HG03342 (cell line): ENCODE data around the gene MAP3K3.

Experiments used
- ATAC-seq: cut with Tn5 transposase; IDR thresholded peaks from one replicate; pipeline ENCODE4 v1.9.1; 2021; ENCODE audit warnings: mild to moderate bottlenecking, moderate library complexity; ENCODE audit not compliant: unreplicated experiment

MAP3K3 gene

DNA sequence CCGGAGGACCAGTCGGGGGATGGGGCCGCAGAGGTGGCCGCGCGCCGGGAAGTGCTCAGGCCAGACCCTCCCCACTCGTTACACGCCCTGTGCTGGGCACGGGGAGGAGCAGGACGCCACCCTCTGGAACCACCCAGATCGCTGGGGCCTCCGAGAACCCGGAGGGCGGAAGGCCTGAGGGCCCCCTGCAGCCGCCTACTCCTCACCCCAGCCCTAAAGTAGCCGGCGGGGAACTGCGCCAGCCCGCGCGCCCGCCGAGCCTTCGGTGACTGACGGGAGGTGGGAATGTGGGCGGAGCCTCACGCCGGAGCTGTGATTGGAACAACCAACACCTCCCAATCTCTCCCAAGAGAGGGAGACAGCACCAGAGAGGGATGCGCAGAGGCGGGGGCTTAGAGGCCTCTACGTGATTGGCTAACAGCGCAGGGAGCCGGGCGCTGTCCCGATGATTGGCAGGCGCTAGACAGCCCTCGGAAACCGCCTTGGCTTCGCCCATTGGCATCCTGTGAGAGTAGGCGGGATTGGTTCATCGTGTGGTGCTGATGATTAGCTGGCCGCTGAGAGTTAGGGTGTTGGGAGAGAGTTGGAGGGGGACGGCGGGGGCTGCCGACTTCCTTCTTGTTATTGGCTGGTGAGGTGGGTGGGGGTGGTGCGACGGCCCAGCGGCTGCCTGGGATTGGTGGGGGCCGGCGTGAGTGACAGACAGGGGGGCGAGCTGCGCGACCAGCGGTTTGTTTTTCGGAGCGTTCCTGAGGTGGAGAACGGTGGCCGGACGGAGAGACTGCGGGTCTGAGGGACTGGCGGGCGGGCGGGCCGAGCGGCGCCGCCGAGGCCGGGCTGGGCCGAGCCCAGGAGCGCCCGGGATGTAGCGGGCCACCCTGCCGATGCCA, at the start of gene MAP3K3:
MAP3K3 (plus strand) TSS at position 734 of the 890 bp plus-strand sequence. CDS start 343 bp downstream, outside the sequence.
- ATAC-seq: peak; percentile 91

DNA sequence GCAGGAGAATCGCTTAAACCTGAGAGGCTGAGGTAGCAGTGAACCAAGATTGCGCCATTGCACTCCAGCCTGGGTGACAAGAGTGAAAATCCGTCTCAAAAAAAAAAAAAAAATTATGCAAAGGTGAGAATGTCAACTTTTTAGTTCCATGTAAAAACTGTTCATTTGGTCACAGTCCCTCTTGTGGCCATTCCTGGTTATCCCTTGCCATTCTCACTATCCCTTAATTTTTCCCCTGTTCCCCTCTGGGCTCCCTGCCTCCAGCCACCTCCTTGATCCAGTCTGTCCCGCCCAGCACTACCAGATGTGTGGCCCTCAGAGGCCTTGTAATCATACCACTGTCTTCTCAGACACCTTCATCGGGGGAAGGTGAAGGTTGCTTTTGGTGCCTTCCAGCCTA, 48.6 kb upstream of the MAP3K3 start:
- ATAC-seq: no peak

DNA sequence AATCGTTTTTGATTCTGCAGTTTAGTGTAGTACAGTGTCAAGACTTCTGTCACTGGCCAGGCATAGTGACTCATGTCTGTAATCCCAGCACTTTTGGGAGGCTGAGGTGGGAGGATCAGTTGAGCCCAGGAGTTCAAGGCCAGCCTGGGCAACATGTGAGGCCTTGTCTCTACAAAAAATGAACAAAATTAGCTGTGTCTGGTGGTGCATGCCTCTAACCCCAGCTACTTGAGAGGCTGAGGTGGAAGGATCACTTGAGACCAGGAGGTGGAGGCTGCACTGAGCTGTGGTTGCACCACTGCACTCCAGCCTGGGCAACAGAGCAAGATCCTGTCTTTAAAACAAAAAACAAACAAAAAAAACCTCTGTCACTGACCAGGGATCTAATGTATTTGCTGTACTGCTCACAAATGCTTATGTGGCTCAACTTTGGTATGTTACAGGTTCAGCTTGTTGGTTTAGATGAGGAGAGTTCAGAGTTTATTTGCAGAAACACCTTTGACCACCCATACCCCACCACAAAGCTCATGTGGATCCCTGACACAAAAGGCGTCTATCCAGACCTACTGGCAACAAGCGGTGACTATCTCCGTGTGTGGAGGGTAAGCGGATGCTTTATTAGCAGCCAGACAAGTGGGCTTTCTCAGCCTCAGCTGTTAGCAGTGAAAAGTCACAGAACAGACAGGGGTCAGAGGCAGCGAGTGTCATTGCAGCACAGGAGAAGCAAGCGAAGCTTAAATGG, 44.0 kb upstream of the MAP3K3 start:
- ATAC-seq: no peak

- ATAC-seq: no peak
These were observed 43.5 kb upstream of the MAP3K3 start for GRCh38 chr17:63578769-63579111.

- ATAC-seq: no peak
These were observed 42.6 kb upstream of the MAP3K3 start for GRCh38 chr17:63579633-63580032.

DNA sequence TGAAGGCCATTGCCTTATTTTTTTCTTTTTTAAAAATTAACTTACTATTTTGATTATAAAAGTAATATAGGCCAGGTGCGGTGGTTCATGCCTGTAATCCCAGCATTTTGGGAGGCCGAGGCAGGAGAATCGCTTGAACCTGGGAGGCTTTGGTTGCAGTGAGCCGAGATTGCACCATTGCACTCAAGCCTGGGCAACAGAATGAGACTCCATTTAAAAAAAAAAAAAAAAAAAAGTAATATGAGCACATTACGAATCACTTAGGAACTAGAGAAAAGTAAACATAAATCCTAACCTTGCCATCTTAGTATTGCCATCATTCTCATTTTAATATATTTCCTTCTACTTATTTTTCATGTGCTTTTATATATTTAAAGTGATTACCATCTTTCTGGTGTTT, 34.4 kb upstream of the MAP3K3 start:
- no peak for ATAC-seq

GRCh38 chr17:63588797-63589196, 33.4 kb upstream of the MAP3K3 start:
- ATAC-seq: no peak

- ATAC-seq: no peak
These were observed 32.6 kb upstream of the MAP3K3 start for GRCh38 chr17:63589646-63590045.

- ATAC-seq: no peak
These were observed 29.4 kb upstream of the MAP3K3 start for GRCh38 chr17:63592797-63593196.

DNA sequence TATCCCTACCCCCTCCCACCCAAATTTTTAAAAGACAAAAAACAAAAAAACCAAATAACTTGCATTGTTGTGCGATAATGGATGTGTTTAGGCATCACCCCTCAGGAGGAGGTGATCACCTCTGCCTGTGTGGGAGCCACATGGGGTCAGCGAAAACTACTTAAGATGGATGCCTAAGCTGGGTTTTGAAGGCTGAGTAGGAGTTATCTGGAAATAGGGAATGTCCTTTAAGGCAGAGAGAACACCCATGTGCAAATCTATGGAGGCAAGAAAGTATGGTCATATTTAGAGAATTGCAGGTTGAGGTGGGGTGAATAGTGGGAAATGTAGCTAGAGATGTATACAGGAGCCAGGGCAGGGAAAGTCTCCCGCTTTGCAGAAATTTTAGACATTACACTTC, 27.1 kb upstream of the MAP3K3 start:
- ATAC-seq: no peak

DNA sequence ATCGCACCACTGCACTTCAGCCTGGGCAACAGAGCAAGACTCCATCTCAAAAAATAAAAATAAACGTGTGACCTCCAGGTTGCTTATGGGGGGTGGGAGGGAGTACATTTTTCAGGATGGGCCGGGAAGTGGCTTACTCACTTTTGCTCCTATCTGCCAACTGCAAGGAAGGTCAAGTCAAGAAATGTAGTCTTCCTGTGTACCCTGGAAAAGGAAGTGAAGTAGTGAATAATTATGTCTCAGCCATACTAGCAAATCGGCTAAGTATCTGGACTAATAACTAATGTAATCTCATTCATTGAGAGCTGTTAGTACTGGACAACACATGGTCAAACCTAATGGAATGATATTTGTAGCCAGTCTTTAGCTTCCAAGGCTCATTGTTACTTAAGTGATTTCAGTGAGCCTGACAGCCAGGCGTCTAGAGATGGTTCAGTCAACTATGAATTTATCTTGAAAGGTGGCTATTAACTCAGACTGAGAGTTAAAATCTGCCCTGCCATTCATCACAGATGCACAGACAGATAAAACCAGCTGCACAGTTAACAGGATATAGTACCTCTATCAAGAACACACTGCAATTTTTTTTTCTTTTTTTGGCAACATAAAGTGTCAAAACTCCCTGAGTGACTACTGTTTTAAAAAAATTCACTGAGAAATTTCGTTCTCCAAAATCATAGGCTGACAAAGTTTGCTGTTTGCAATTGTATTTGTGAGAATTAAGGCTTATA, 25.2 kb upstream of the MAP3K3 start:
- ATAC-seq: no peak

- no peak for ATAC-seq
These were observed 23.9 kb upstream of the MAP3K3 start for GRCh38 chr17:63598281-63598680.

DNA sequence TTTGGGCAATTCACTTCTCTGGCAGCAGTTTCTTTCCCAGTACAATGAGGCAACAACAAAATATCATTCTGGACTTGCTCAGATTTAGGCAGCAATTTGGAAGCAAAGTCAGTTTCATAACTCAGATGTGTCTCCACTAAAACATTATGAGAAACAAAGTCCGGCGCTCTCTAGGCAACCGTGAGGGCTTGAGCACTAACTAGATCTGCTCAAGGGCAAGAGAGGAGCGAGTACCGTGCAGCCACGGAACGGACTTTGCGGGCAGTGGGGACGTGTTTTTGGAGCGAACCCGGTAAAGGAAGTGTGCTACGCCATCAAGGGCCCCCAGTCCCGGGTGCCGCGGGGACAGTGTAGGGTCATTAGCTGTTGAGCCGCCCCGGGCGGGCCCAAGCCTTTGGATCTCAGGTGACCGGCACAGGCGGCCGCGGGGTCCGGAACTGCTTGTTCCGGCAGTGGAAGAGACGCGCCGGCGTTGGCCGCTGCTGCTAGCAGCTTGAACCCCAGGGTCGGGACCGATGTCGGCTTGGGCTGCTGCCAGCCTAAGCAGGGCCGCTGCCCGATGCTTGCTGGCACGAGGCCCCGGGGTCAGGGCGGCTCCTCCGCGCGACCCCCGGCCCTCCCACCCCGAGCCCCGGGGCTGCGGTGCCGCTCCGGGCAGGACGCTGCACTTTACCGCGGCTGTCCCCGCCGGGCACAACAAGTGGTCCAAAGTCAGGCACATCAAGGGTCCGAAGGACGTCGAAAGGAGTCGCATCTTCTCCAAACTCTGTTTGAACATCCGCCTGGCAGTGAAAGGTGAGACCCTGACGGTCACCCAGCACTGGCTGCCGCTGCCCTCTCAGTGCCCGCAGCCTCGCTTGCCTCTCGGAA, 21.4 kb upstream of the MAP3K3 start, which contains the start of gene TACO1:
TACO1 (plus strand) TSS at position 327 of the 870 bp plus-strand sequence; CDS start at position 516, 189 bp downstream.
- ATAC-seq: peak; percentile 85

DNA sequence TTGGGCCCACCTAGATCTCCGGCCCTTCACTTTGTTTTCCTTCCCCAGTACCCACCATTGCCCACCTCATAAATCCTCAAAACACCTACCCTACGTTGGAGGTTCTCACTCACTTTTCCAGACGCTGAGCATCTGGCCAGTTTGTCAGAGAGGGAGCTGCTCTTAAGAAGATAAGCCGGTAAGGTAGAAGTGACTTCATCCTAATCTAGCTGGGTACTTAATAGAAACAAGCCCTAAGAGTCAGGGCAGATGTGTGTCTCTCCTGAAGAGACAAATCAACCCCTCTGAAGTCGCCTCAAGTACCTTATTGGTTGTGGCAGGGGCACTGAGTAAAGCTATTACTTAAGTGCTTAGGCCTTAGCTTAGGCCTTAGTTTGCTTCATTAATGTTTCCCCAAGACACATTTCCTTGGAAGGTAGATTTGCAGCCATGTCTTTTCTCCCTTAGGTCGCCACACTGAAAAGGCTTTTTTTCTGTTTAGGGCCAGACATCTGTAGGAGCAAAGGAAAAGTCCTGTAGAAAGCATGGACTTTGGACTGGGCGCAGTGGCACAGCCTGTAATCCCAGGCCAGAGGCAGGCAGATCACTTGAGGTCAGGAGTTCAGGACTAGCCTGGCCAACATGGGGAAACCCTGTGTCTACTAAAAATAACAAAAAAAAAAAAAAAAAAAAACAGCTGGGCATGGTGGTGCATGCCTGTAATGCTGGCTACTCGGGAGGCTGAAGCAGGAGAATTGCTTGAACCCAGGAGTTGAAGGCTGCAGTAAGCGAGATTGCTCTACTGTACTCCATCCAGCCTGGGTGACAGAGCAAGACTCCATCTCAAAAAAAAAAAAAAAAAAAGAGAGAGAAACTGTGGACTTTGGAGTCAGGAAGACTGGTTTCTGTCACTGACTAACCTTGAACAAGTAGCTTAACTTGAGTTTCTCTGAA, 20.5 kb upstream of the MAP3K3 start:
- no peak for ATAC-seq

DNA sequence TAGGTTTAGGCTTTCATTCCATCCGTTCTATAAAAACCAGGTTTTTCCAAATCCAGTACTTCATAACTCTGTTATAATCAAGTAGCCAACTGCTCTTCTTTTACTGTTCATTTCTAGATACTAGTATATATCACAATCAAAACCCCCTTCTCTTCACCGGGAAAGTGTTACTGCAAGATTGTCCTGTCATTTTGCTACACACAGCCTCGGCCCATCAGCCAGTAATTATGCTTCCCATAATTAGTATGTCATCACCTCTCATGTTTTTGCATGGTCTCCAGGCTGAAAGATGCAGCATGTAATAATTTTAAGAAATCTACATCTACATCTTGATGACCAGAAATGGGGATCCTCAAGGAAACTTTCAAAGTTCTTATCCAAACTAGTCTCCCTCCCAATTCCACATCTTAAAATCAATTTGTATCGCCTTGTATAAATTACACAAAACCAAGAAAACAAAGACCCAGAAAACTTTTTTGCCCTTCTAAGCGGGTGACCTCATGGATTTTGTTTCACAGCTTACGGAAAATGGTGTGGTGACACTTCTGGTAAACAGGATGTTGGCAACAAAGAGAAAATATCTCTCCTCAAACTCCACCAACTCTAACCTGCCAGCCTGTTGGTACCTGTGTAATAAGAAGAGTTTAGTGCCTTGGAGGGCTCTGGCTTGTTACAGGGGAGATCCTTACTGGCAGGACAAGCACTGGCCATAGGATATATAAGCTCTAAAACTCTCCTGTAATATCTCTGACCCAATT, 12.2 kb upstream of the MAP3K3 start:
- ATAC-seq: no peak

DNA sequence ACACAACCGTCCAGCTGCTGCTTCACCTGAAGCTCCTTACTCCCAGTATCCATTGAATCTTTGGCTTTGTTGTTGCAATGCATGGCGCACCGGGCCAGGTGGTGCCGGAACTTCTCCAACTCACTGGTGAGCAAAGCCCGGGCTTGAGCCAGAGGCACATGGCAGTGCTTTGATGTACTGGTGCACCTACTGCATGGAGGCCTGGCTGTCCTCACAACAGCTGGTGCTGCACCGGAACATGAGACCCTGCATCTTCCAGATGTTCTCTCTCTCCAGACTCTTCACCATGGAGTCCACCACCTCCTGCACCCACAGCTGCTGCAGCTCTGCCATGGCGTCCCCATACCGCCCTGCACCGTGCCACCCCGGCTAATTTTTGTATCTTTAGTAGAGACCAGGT, 11.4 kb upstream of the MAP3K3 start:
- no peak for ATAC-seq

DNA sequence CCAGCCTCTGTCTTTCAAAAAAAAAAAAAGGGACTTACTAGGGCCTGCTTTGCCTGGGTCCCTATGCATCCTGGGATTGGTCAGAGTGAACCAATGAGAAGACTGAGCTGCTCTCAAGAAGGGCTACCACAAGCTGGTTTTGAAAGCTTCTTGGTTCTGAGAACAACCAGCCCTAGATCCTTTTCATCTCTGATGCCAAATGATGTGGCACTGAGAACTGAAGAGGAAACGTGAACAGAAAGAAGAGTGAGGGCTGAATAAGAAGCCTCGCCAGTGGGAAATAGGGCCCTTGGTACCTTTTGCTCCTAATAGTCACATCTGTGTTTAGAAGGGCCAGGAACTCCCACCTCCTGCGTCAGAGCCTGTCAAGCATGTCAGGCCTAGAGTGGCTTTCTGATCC, 10.9 kb upstream of the MAP3K3 start:
- no peak for ATAC-seq

DNA sequence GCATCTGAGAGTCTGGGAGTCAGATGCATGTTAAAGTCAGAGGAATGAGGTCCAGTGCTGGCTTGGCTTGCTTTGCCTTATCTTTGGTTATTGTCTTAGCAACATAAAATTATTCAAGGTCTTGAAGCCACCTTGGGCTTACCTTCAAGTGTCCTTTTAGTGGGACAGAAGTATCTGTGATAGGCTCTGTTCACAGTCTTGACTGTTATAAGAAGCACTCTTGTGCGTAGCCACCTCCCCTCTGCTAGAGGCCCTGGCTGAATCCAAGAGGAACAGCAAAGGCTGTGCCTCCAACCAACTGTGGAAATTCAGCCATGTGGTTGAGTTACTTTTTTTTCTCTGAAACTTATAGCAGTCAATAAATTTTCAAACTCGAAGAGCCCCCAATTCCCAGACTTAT, 8.6 kb upstream of the MAP3K3 start:
- ATAC-seq: no peak

DNA sequence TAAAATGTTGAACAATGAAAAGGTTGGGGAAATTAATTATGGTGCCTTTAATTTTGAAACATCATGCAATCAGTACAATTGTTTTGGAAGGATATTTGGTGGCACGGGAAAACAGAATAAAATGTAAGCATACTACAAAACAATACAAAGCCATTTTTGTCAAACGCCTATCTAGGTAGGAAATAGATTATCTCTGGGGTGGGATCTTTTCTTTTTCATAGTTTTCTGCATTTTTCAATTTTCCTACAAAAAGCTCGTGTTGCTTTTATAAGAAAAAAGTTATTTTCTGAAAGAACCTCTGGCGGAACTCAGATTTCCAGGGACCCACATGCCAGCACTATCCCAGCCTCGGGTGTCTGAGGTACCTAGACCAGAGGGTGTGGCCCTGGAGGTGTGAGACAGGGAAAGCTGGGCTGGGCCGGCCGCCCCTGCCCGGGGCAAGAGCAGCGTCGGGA, 961 bp upstream of the MAP3K3 start:
- no peak for ATAC-seq
